PC-9 (cell line): Measurements from ENCODE around the gene ENO4. TPM values are rescaled to one million over a fixed set of nuclear protein-coding genes. Genes with fewer than 3 reads are reported as not detected.

ENCODE experiments used
- BruUV-seq: library from RNA; stranded (reverse); fragments of 400-500 nt; replicated peaks from 2 replicates; lab custom pipeline; 2021; lab: Mats Ljungman, UMichigan
- CTCF ChIA-PET: fragments of 300-600 bp; sonication (Branson Sonifier 250); formaldehyde crosslinking; loops from one replicate; lab custom pipeline; 2022; ENCODE audit warnings: antibody characterized with exemption; lab: Charles Lee
- POLR2A ChIA-PET: fragments of 300-600 bp; sonication (Branson Sonifier 250); formaldehyde crosslinking; loops from one replicate; lab custom pipeline; 2022; ENCODE audit warnings: antibody characterized with exemption; ENCODE audit not compliant: unreplicated experiment; lab: Charles Lee
- DNase-seq, 2 experiments: peaks; one replicate each; pipeline versions ENCODE4 v3.0.0 to v3.0.0-alpha.2; 2015 to 2022; ENCODE audit warnings: mixed read lengths in 1 of 2
- H2AFZ ChIP-seq: fragments of 200-600 bp; sonication (generic); 2 replicates; pipeline ENCODE4 v1.8.1; 2017; ENCODE audit warnings: antibody characterized with exemption
- H3F3A ChIP-seq: fragments of 200-600 bp; sonication (generic); 2 replicates; pipeline ENCODE4 v1.8.1; 2017; ENCODE audit warnings: antibody characterized with exemption, mild to moderate bottlenecking, low read depth; ENCODE audit not compliant: insufficient read depth
- H3K27ac ChIP-seq: fragments of 200-600 bp; sonication (generic); 2 replicates; pipeline ENCODE4 v1.6.1; 2016; ENCODE audit warnings: mixed run types
- H3K27me3 ChIP-seq: fragments of 200-600 bp; sonication (generic); 2 replicates; pipeline ENCODE4 v1.6.1; 2016; ENCODE audit warnings: low read depth, mixed run types; ENCODE audit not compliant: insufficient read depth
- H3K36me3 ChIP-seq: fragments of 200-600 bp; sonication (generic); 2 replicates; pipeline ENCODE4 v1.6.1; 2016; ENCODE audit warnings: low read depth, mixed run types
- H3K4me1 ChIP-seq: fragments of 200-600 bp; sonication (generic); replicated peaks from 2 replicates; pipeline ENCODE4 v1.6.1; 2016; ENCODE audit warnings: mixed run types; ENCODE audit not compliant: insufficient read depth
- H3K4me2 ChIP-seq: fragments of 200-600 bp; sonication (generic); 2 replicates; pipeline ENCODE4 v1.6.1; 2017; ENCODE audit warnings: mixed run types
- H3K4me3 ChIP-seq: fragments of 200-600 bp; sonication (generic); 2 replicates; pipeline ENCODE4 v1.6.1; 2016; ENCODE audit warnings: mixed run types
- H3K79me2 ChIP-seq: fragments of 200-600 bp; sonication (generic); 2 replicates; pipeline ENCODE4 v1.6.1; 2017; ENCODE audit warnings: low read depth, mixed run types
- H3K9me2 ChIP-seq: fragments of 200-600 bp; sonication (generic); 2 replicates; pipeline ENCODE4 v1.8.1; 2017; ENCODE audit warnings: mild to moderate bottlenecking; ENCODE audit not compliant: insufficient read depth
- H3K9me3 ChIP-seq: fragments of 200-600 bp; sonication (generic); 2 replicates; pipeline ENCODE4 v1.8.1; 2016; ENCODE audit warnings: low read depth; ENCODE audit not compliant: insufficient read depth
- H4K20me1 ChIP-seq: fragments of 200-600 bp; sonication (generic); 2 replicates; pipeline ENCODE4 v1.8.1; 2017; ENCODE audit not compliant: insufficient read depth
- CTCF ChIP-seq: fragments of 200-600 bp; sonication (generic); conservative IDR thresholded peaks from 2 replicates; pipeline ENCODE4 v1.6.1; 2017; ENCODE audit warnings: mixed run types, antibody characterized with exemption, mild to moderate bottlenecking, moderate library complexity
- EZH2 ChIP-seq: fragments of 200-600 bp; sonication (generic); IDR thresholded peaks from 2 replicates; pipeline ENCODE4 v1.8.0; 2017; ENCODE audit warnings: antibody characterized with exemption, low read depth
- intact Hi-C: fragments of 100-400 bp; cut with micrococcal nuclease; formaldehyde crosslinking; loops from one replicate; pipeline ENCODE4 v1.10.0; 2022; ENCODE audit not compliant: unreplicated experiment
- total RNA-seq: library from RNA; stranded (reverse); gene quantifications from 2 replicates; pipeline ENCODE4 v1.2.3, GENCODE V29; 2021

Gene ENO4
- total RNA-seq, 1 experiment from 2014 or later, result 0.79 TPM

GRCh38 chr10:116879817-116880216 lies 30.5 kb downstream of the ENO4 start:
- no peak for DNase-seq
- TF ChIP-seq CTCF (no peak), EZH2 (no peak)
- no peak overlapping the region for H3K4me2 ChIP-seq
- no peaks in the 10 kb centered on the region for H3K79me2 ChIP-seq
- no peaks in the 10 kb centered on the region for H3K9me3 ChIP-seq
- ChIA-PET POLR2A (no interaction called here), CTCF (no interaction called here)
- BruUV-seq, result no TSS peak
- intact Hi-C loops, result loop anchor here (10.0 kb wide), 1 partner anchor 65 kb away; no protein-coding TSS in a partner anchor
- H3K27me3 ChIP-seq, result no peaks in the 10 kb centered on the region
- no peaks in the 10 kb centered on the region for H4K20me1 ChIP-seq
- H3K9me2 ChIP-seq, result no peaks in the 10 kb centered on the region
- H3K4me3 ChIP-seq, result no peak overlapping the region
- no peak overlapping the region for H2AFZ ChIP-seq
- no peaks in the 10 kb centered on the region for H3K4me1 ChIP-seq
- no peaks in the 10 kb centered on the region for H3F3A ChIP-seq
- no peaks in the 10 kb centered on the region for H3K36me3 ChIP-seq
- no peak overlapping the region for H3K27ac ChIP-seq

- ChIA-PET CTCF (no interaction called here), POLR2A (no interaction called here)
- TF ChIP-seq EZH2 (no peak), CTCF (no peak)
- intact Hi-C loops, result loop anchor here (10.0 kb wide), 1 partner anchor 66 kb away; no protein-coding TSS in a partner anchor
- no peaks in the 10 kb centered on the region for H3K27me3 ChIP-seq
- BruUV-seq, result no TSS peak
- H3K4me3 ChIP-seq, result no peak overlapping the region
- no peak overlapping the region for H3K4me2 ChIP-seq
- no peaks in the 10 kb centered on the region for H3K9me3 ChIP-seq
- no peaks in the 10 kb centered on the region for H3F3A ChIP-seq
- H2AFZ ChIP-seq, result no peak overlapping the region
- no peak for DNase-seq
- no peaks in the 10 kb centered on the region for H3K9me2 ChIP-seq
- H3K79me2 ChIP-seq, result no peaks in the 10 kb centered on the region
- no peaks in the 10 kb centered on the region for H4K20me1 ChIP-seq
- no peaks in the 10 kb centered on the region for H3K4me1 ChIP-seq
- no peak overlapping the region for H3K27ac ChIP-seq
- H3K36me3 ChIP-seq, result no peaks in the 10 kb centered on the region
Measured at GRCh38 chr10:116880716-116881482, 31.6 kb downstream of the ENO4 start.

- H2AFZ ChIP-seq, result no peak overlapping the region
- no peaks in the 10 kb centered on the region for H3K9me2 ChIP-seq
- 0 out of 2 replicates have a peak, but pooled peaks cover 2% of the 10 kb centered on the region for H3F3A ChIP-seq
- no peaks in the 10 kb centered on the region for H4K20me1 ChIP-seq
- no peak overlapping the region for H3K4me2 ChIP-seq
- POLR2A ChIA-PET, result no interaction called here
- H3K9me3 ChIP-seq, result no peaks in the 10 kb centered on the region
- no peak for DNase-seq
- BruUV-seq, result no TSS peak
- peaks cover 3% of the 10 kb centered on the region for H3K4me1 ChIP-seq
- no peaks in the 10 kb centered on the region for H3K79me2 ChIP-seq
- intact Hi-C loops, result loop anchor here (10.0 kb wide), 1 partner anchor 68 kb away; no protein-coding TSS in a partner anchor
- H3K27me3 ChIP-seq, result no peaks in the 10 kb centered on the region
- TF ChIP-seq CTCF, result no peak
- TF ChIP-seq EZH2, result no peak
- CTCF ChIA-PET, result no interaction called here
- no peak overlapping the region for H3K27ac ChIP-seq
- H3K36me3 ChIP-seq, result no peaks in the 10 kb centered on the region
- H3K4me3 ChIP-seq, result no peak overlapping the region
Measured at GRCh38 chr10:116882639-116883038, 33.3 kb downstream of the ENO4 start.
